GM21723 (cell line): Measurements from ENCODE around the gene GLB1L.

ENCODE experiments used
- ATAC-seq: cut with Tn5 transposase; IDR thresholded peaks from one replicate; pipeline ENCODE4 v1.9.1; 2021; ENCODE audit warnings: mild to moderate bottlenecking, moderate library complexity; ENCODE audit not compliant: unreplicated experiment

Gene GLB1L

DNA sequence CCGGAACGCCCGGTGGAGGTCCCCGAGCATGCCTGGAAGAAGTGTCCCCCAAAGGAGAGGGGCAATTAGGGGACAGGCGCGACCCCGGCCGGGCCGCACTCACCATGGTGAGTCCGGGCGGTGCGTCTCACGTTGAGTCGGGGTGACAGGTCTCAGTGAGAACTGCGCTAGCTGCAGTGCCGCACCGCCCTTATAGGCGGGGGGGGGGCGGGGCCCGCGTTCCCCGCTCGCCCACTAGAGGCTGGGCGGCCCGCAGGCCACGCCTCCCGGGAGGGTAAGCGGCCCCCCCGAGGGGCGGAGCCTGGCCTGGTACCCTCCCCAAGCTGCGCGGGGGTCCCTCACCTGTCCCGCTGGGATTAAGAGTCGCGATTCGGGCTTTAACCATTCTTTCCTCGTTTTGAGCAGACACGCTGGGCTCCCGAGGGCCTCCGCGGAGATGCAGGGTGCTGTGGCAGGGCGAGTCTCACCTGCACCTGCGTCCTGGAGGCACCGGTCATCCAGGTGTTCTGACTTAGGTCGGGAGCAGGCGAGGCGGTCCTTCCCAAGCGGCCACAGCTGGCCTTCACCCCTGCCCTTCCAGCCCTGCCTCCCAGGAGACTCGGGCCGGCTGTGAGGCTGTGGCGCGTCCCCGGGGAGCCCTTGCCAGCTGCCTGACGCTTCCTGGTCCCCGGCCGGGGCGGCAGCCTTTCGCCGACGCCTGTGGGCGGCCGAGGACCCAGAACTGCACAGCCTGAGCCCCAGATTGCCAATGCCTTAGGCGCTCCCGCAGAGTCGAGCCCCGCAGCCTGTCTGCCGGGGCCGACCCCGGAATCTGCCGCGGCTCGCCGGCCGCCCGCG, 8.7 kb upstream of the GLB1L start, which contains the start of gene TUBA4A:
TSS of gene TUBA4A (minus strand) at position 166 of the 837 bp plus-strand sequence. CDS start at position 106, 60 bp downstream.
- peak; percentile 55 for ATAC-seq

DNA sequence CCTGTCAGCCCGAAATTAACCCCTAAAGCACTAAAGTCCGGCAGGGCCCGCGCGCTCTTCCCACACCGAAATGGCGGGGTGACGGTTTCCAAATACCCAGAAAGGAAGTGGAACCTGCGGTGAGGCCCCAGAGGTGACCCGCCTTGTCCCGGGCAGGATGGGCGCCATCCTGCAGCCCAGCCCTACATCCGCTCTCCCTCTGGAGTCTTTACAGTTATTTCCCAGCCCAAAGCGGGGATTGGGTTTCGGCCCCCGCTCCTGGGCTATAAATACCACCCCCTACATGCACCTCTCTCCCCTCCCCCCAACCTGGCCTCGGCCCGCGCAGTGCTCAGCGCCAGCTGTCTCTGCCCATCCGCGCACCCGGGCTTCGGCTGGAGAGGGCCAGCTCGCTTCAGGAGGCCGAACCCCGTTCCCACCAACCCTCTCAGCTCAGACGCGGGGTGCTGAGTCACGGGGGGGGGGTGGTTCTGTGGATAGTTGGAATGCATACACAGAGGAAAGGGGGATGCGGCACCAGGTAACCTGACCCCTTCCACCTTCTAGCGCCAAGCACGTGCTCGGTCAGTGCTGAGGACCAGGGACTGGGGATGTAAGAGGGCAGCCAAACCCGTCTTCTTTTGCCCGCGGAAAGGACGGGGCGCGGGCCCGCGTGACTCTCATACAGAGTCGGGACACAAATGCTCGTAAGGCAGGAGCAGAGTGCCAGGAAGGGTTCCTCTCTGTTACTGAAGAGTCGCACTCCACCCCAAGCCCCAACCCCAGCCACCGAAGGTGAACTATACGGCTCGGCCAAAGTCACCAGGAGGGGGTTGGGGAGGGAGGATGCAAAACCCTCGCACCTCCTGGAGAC, 7.9 kb upstream of the GLB1L start, which contains the start of gene TUBA4B:
TSS of gene TUBA4B (plus strand) at position 344 of the 853 bp plus-strand sequence. CDS start at position 509, 165 bp downstream.
- peak; percentile 12 for ATAC-seq

DNA sequence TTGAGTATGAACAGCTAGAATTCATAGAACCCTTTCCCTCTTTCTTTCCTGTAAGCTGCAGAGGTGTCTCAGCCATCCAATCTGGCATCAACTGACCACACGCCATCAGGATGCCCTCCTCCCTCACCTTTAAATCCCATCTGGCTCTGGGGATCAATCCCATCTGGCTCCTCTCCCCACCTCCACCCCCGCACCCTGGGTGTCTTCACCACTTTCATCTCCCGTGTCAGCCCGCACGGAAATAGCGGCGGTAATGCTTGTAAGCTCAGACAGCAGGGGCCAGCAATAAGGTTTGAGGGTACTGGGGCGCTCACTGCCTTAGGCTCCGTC, 7.3 kb upstream of the GLB1L start:
- ATAC-seq: no peak

DNA sequence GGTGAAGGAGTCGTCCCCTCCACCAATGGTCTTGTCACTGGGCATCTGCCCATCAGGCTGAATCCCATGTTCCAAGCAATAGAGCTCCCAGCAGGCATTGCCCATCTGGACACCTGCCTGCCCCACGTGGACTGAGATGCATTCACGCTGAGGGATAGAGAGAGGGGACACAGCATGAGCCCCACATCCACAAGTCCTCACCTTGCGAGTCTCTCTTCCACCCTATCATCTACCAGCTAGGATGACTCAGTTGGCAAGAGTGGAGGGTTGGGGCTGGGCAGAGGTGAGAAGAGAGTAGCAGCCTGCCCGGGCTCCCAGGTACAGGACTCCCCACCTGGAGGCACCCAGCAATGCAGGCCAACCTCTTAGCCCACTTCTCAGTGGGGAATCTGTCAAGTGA, 6.8 kb upstream of the GLB1L start:
- no peak for ATAC-seq

DNA sequence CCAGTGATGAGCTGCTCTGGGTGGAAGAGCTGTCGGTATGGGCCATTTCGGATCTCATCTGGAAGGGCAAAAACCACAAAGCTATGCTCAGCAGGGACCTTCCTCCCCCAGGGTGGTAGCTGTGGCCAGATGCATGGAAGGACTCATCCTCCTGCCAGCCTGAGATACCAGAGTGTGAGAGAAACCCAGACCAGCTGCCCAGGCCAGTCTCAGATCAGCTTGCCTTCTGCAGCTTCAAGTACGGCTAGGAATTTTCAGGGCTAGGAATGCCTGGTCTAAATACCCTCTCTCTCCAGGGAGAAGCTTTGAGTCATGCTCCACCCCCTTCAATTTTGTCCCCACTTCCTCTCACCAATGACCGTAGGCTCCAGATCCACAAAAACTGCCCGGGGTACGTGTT, 6.4 kb upstream of the GLB1L start:
- ATAC-seq: no peak

DNA sequence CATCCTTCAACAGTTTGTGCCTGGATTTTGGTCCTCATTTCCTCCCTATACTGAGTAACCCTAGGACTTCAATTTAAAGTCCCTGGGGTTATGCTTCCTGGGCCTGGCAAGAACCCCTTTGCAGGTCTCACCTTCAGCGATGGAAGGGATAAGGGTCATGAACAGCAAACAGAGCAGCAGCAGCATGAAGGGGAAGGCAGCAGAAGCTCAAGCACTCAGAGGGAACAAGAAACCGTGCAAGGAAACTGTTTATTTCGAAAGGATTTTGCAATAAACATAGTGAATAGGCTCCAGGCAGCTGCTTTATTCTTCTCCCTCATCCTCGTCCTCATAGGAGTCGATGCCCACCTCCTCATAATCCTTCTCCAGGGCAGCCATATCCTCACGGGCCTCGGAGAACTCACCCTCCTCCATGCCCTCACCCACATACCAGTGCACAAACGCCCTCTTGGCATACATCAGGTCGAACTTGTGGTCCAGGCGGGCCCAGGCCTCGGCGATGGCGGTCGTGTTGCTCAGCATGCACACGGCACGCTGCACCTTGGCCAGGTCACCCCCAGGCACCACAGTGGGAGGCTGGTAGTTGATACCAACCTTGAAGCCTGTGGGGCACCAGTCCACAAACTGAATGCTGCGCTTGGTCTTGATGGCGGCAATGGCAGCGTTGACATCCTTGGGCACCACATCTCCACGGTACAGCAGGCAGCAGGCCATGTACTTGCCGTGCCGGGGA, 5.0 kb upstream of the GLB1L start:
- no peak for ATAC-seq

DNA sequence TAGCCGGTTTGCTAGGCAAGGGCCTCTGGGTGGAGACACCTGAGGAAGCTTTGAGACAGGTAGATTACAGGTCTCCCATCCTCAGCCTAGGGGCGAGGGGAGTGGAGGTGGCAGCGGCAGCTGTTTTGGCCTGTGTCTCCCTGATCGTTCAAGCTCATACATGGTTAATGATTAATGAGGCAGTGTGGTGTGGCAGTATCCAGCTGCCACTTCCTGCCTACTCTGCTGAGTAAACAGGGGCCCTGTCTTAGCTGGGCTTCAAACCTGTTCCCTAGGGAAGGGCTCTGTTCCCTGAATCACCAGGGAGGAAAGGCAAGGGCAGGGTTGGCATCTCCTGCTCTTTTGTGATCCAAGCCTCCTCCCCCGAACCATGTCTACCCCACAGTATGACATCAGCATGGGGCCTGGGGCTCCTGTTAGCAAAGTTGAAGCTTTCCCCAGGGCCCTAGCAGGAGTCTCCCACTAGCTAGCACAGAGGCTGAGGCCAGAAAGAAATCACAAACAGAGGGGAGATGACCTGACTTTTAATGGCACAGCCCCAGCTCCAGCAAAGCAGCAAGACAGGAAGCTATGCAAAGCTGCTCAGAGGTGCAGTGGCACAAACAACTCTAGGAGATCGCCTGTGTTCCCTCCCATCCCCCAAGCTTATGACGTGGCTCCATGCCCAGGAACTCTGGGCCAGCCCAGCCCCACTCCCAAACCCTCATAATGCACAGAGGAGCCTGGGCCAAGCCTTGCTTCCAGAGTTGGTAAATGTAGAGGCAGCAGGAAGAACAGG, 4.1 kb upstream of the GLB1L start:
- ATAC-seq: peak; percentile 27

DNA sequence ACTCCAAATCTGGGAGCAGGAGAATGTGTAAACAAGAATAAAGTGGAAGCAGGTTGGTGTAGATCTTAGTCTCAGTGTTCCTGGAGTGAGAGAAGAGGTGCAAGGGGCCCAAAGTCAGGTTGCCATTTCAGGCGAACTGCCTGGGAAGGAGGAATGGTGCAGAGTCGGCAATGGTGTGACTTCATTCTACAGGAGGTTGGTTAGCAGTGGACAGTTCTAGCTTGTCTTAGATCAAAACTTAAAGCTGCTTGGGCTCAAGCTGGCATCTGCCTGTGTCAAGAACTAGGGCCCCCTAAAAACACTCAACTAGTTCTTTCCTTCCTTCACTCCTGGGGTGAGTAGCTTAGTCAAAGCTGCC, 3.6 kb upstream of the GLB1L start:
- ATAC-seq: no peak

DNA sequence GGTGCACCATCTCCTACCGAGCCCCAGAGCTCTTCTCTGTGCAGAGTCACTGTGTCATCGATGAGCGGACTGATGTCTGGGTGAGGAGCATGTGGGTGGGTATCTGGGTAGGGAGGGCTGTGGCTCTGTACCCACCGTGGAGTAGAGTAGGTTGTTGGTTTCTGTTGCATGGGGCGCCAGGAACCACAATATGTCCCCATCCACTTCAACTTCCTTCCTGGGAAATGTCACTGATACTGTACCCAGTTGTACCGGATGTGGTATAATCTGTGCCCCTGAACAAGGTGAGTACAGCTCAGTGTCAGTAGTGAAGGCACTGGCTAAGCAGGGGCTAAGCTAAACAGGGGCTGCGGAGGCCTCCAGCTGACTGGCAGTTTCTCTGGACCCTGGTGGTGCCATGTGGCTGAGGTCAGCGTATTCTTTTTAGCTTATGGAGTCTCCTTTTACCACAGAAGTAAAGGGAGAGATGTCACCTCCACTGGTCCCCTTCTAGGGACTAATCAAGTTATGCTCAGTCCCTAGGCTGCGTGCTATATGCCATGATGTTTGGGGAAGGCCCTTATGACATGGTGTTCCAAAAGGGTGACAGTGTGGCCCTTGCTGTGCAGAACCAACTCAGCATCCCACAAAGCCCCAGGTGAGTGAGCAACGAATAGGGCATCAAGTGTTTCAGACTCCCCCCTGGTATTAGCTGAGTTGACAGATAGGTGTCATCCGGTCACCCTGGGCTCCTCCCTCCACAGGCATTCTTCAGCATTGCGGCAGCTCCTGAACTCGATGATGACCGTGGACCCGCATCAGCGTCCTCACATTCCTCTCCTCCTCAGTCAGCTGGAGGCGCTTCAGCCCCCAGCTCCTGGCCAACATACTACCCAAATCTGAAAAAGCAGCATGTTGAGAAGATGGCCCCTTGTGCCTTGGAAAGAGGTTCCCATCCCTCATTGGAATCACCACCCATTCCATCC, 2.7 kb upstream of the GLB1L start:
- no peak for ATAC-seq

DNA sequence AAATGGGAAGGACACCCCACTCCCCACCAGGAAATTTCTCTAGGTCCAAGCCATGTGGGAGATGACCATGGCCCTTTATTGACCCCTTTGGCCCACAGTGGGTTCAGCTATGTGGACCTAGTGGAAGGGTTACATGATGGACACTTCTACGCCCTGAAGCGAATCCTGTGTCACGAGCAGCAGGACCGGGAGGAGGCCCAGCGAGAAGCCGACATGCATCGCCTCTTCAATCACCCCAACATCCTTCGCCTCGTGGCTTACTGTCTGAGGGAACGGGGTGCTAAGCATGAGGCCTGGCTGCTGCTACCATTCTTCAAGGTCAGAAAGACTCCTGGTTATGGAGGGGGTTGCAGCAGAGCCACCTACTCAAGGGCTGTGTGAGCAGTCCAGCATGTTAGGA, 1.3 kb upstream of the GLB1L start:
- no peak for ATAC-seq

DNA sequence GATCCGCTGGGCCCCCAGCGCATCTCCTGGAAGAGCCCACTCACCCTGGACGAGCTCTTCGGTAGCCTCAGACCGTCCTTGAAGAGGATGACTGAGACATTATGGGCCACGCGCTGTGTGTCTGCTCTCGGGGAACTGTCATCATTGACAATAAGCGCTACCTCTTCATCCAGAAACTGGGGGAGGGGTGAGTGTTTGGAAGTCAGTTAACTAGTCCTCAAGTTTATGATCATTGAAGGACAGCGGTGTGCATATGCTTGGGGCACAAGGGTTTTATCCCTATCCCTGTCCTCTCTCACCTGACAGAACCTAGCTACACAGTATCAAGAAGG, 621 bp upstream of the GLB1L start:
- ATAC-seq: no peak

DNA sequence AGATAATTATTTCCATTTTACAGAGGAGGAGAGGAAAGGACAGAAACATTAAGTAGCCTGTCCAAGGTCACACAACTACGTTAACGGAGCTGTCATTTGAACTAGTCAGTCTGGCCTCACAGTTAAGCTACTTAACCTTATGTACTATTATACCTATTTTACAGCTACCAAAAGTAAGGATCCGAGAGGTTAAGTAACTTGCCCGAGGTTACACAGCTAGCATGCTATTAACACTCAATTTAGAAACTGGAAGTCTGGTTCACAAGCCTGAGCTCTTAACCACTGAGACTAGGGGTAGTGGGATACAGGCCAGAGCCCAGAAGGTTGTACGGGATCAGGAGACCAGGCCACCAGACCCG, 476 bp downstream of the GLB1L start:
- no peak for ATAC-seq

DNA sequence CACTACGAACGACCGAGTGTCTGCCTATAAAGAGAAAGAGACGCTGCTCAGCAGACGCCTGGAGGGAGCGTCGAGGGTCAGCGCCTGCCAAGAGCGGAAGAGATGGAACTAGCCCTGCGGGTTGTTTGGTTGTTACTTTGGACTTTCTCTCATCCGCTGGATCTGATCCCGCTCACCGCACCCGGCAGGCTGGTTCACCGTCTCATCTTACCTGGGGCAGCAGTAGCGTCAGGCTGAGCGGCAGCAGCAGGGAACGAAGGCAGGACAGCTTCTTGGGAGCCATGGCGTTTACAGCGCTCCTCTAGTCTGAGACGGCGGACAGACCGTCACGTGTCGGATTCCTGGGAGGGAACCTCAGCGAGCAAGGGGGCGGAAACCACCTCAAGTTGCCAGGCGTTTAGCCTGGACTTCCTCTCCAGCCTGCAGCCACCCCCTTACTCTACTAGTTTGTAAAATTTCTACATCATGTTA, 1.9 kb downstream of the GLB1L start:
- ATAC-seq: no peak

DNA sequence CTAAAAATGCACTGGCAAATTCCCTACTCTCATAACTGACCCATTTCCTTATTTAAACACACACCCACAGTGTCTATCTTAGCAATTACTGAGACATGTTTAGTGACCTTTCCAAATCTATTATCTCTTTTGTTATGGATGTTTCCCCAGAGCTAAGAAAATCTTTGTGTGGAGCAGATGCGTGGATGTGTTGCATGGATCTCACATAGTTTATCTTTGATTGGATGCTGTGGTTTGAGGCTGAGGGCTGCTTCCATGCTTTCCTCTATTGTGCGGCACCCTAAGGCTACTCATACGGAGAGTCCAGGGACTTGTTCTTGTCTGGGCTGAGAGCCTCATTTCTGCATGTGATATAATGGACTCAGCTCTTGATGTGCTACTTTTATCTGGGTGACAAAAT, 10.9 kb downstream of the GLB1L start:
- ATAC-seq: no peak

DNA sequence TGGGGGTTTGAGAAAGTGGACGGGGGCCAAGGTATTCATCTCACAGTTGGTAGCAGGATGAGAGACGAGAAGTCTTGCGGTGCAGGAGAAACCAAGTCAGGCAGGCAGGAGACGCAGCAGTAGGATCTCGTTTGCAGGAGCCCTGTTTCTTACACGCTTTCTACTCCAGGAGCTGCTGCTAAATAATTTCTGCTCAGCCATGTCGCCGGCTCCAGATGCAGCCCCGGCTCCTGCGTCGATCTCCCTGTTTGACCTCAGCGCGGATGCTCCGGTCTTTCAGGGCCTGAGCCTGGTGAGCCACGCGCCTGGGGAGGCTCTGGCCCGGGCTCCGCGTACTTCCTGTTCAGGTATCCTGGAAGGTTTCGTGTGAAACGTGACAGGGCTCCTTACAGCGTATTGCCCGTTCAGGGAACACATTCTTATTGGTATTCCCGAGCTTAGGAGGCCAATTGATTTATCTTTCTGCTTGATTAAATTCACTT, 15.1 kb downstream of the GLB1L start:
- peak; percentile 26 for ATAC-seq

DNA sequence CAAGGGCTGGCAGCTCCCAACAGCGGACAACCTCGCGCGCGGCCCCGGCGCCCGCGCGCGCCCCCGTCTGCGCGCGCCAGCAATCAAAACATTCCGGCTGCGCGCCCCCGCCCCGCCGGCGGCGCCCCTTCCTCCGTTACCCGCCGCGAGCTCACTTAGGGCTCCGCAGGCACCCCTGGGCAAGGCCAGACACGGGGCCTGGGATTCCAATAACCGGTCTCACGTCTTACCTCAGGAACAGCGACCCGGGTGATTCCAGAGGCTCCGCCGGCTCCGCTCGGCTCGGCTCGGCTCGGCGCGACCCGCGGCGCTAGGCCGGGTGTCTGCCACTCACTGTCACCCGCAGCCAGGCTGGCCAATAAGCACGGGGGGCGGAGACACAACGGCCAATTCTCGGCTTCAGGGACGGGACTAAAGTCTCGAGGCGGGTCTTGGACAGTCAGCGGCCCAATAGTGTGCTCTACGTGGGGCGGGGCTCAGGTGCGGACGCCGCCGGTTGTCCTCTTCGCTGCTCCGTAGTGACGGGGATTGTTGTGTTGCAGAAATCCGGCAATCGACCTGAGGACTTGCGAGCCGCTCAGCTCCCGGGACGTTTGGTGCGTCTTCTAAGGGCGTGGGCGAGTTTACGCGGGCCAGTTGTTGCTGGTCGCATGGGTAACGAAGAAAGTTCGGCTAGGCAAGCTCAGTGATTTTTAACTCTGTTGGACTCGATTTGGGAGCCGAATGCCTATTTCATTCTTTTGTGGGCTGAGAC, 15.8 kb downstream of the GLB1L start, which contains the start of the genes ANKZF1 and ATG9A:
TSS of gene ANKZF1 (plus strand) at position 502 of the 754 bp plus-strand sequence. CDS start 452 bp downstream, outside the sequence.
TSS of gene ATG9A (minus strand) at position 332 of the 754 bp plus-strand sequence. CDS start 1,612 bp downstream, outside the sequence.
- ATAC-seq: peak; percentile 98

DNA sequence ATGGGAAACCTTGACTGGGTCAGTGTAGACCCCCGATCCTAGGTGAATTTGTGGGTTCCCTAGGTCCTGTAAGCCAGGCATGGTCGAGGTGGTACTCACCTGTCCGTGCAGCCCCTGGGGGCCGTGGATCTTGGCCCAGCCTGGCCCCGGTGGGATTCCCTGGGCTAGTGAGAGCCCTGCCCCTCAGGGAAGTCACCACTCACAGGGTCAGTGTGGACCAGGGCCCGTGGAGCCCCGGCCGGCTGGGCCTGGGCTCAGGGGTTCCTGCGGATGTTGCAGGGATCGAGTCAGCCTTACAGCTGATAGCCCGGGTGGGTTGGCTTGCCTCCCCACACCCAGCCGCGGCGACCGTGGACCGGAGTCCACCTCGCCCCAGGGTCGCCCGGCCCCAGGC, 16.3 kb downstream of the GLB1L start:
- peak; percentile 1 for ATAC-seq
